Neuron (in vitro differentiated cells): Measurements from ENCODE around the gene FOXA2.
"Not testable (repeated sequence)": the region's sequence is repeated elsewhere in the genome, so short reads cannot be mapped to it uniquely, and the experiment has no call there.

Experiments
- H2AFZ ChIP-seq: one replicate; pipeline ENCODE4 v1.6.1; 2013; ENCODE audit warnings: low read depth, mild to moderate bottlenecking, inconsistent platforms, low read length, moderate library complexity
- H3K27me3 ChIP-seq: one replicate; pipeline ENCODE4 v1.6.1; 2013; ENCODE audit warnings: low read length; ENCODE audit not compliant: insufficient read depth
- H3K36me3 ChIP-seq: one replicate; pipeline ENCODE4 v1.6.1; 2013; ENCODE audit warnings: low read length; ENCODE audit not compliant: insufficient read depth
- H3K4me1 ChIP-seq: one replicate; pipeline ENCODE4 v1.6.1; 2013; ENCODE audit warnings: low read length; ENCODE audit not compliant: insufficient read depth
- H3K4me3 ChIP-seq: 2 replicates; pipeline ENCODE4 v1.5.1; 2013; ENCODE audit warnings: mild to moderate bottlenecking, low read length, moderate library complexity
- H3K9me3 ChIP-seq: one replicate; pipeline ENCODE4 v1.6.1; 2013; ENCODE audit warnings: low read length

FOXA2 gene

GRCh38 chr20:22604815-22605214 is 20.4 kb upstream of the FOXA2 start:
- Histone ChIP-seq H2AFZ (no peak overlapping the region), H3K27me3 (no peaks in the 10 kb centered on the region), H3K36me3 (no peaks in the 10 kb centered on the region), H3K4me3 (no peak overlapping the region), H3K4me1 (no peaks in the 10 kb centered on the region), H3K9me3 (no peaks in the 10 kb centered on the region)

DNA sequence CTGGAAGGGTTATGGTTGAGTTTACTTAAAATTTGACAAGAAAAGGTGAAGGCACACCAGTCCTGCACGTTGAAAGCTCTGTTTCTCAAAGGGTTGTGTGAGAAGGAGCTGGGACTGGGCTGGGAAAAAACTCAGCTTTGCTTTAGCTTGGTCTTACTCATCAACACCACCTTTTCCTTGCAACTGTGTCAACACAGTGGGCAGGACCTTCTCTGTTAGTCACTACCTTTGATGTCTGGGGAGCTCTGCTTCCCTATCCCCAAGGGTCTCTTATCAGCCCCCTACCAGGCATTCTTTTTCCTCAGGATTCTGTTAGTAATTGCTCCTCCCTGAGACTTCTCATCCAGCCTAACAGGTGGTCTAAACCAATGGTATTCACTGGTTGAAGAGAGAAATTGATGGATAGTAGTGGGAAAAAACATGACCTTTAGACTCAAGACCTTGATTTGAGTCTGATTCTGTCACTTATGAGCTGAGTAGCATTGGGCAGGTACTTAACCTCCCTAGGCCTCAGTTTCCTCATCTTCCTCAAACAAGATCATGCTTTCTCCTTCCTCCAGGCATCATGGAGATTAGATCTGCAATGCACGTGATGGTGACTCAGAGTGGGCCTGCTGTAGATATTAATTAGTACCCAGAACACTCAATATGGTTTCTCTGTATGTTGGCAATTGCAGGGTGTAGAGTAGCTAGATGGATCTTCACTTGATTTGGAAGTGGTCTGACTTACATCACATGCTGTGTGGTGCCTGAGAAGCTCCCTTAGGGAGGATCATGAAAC is 17.2 kb upstream of the FOXA2 start:
- Histone ChIP-seq H3K27me3 (no peaks in the 10 kb centered on the region), H2AFZ (no peak overlapping the region), H3K36me3 (no peaks in the 10 kb centered on the region), H3K4me3 (no peak overlapping the region), H3K9me3 (no peaks in the 10 kb centered on the region), H3K4me1 (no peaks in the 10 kb centered on the region)

DNA sequence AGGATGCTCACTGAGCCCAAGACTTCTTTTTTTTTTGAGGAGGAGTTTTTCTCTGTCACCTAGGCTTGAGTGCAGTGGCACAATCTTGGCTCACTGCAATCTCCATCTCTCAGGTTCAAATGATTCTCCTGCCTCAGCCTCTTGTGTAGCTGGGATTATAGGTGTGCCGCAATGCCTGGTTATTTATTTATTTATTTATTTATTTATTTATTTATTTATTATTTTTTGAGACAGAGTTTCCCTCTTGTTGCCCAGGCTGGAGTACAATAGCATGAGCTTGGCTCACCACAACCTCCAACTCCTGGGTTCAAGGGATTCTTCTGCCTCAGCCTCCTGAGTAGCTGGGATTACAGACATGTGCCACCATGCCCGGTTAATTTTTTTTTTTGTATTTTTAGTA is 14.9 kb upstream of the FOXA2 start:
- not testable (repeated sequence) for H3K27me3 ChIP-seq, H3K9me3 ChIP-seq, H3K4me1 ChIP-seq

DNA sequence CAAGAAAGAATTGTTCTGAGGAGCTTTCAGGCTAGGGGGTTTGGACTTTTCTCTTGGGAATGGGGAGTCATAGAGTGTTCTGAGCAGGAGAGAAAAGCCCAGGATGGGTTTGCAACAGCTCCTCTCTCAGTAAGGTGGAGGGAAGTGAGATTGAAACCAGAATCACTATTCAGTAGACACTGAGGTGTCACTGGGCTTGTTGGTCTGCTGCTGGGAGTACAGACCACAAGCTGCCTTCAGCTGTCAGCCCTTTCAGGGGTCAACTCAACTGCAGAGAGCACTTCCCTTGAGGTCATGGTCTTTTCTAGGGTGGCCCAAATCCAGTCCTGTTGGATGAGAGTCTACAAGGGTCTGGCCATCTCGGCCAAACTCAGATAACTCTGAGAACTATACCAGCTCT is 12.9 kb upstream of the FOXA2 start:
- no peaks in the 10 kb centered on the region for H3K27me3 ChIP-seq
- no peaks in the 10 kb centered on the region for H3K4me1 ChIP-seq
- H2AFZ ChIP-seq, result no peak overlapping the region
- H3K4me3 ChIP-seq, result no peak overlapping the region
- no peaks in the 10 kb centered on the region for H3K36me3 ChIP-seq
- H3K9me3 ChIP-seq, result no peaks in the 10 kb centered on the region

More for the DNA sequence above, 14.9 kb upstream of the FOXA2 start:
- not testable (repeated sequence) for H3K36me3 ChIP-seq, H3K4me3 ChIP-seq, H2AFZ ChIP-seq

GRCh38 chr20:22590662-22591061 is 6.3 kb upstream of the FOXA2 start:
- peaks cover 31% of the 10 kb centered on the region for H3K27me3 ChIP-seq

DNA sequence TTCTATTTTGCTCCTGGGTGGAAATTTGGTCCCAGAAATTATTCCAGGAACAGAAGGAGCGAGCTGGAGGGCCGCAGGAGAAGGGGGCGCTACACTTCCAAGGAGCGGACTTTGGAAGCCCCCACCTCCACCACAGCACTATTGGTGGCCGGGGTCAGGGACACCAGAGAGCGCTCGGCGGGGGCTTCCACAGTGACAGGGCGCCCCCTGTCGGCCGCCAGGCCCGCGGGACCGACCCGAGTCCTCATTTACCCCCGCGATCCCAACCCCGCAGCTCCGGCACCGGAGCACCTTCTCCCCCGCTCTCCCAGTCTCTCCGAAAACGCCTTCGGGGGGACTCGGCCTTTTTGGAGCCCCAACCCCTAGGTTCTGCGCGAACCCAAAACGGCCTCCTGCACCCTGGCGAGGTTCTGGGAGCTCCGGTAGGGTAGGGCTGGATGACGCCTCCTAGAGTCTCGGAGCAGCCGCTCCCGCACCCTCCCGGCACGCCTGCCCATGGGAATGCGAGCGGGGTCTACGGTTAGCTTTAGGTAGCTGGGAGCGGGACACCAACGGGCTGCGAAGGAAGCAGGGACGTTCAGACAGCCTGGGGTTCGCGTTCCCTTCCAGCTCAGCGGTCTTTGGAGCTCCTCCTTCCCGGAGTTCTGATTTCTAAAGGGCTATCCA is 2.4 kb upstream of the FOXA2 start:
- Histone ChIP-seq H3K4me3 (no peak overlapping the region), H3K9me3 (peaks cover 5% of the 10 kb centered on the region), H3K27me3 (peaks cover 68% of the 10 kb centered on the region)

More at GRCh38 chr20:22590662-22591061, 6.3 kb upstream of the FOXA2 start:
- Histone ChIP-seq H3K36me3 (no peaks in the 10 kb centered on the region), H2AFZ (no peak overlapping the region), H3K9me3 (peaks cover 5% of the 10 kb centered on the region), H3K4me3 (no peak overlapping the region), H3K4me1 (no peaks in the 10 kb centered on the region)

DNA sequence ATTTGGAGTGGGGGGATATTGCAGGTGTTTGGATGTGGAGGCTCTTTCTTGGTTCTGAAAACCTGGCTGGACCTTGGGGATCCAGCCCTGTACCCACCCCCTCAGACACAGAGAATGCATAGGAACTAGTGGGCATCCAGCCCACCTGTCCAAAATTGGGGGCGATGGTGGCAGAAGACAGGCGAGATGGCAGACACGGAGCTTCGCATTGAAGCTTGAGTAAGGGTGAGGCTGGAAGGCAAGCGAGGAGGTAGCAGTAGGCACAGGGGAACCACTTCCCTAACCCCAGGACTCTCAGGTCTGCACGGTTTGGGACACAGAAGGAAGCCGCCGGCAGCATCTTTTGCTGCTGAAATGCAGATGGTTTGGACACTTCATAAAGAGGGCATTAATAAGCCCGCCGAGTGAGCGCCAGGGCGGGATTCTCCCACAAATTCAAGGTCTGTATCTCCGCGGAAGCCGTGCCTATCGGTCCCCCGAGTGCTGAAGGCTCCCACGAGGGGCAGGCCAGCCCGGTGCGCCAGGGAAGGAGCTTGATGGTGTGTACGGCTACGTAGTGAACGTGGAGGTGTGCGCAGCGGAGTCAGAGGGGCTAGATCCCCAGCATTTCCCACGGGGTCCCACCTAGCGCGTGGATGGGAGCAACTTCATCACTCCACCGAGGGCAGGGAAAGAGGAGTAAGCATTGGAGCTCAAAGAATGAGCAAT is 1.6 kb upstream of the FOXA2 start:
- Histone ChIP-seq H3K9me3 (peaks cover 5% of the 10 kb centered on the region), H3K4me3 (no peak overlapping the region), H3K27me3 (peaks cover 76% of the 10 kb centered on the region), H3K4me1 (no peaks in the 10 kb centered on the region), H3K36me3 (no peaks in the 10 kb centered on the region), H2AFZ (no peak overlapping the region)

More for the DNA sequence above, 2.4 kb upstream of the FOXA2 start:
- no peak overlapping the region for H2AFZ ChIP-seq
- H3K4me1 ChIP-seq, result no peaks in the 10 kb centered on the region
- H3K36me3 ChIP-seq, result no peaks in the 10 kb centered on the region

DNA sequence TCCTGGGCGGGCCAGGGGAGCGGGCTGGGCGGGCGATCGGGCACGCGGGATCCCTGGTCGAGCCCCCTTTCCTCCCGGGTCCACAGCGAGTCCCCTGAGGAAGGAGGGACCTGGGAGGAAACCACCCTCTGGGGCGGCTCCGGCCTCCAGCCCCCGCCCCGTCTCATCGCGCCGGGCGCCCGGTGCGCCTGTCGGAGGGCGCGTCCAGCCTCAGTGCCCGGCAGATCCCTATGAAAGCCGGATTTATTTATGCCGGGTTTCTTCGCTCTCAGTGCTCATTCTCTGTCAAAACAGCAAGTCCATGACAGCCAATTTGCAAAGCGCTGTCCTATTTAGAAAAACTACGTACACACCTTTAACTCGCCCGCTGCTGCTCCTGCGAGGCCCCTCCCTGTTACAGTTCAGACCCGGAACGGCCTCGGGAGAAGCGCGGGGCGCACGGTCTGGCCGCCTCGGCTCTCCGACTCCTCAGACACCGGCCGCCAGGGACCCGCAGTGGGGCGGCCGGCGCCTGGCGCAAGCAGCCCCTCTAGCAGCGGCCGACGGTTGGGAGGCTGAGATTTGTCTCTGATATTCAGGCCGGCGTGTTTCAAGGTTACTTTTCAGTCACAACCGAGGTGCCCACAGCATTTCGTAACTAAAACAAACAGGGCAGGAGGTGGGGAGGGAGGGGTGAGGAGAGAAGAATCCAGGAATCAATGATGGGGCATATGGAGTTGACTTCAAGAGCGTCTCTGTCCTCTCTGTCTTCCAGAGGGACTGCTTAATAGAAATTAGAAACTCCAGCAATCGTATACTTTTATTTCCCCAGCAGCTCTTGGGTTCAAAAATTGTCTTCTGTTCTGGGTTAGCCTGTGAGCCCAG is 782 bp upstream of the FOXA2 start:
- Histone ChIP-seq H3K4me3 (no peak overlapping the region), H2AFZ (no peak overlapping the region), H3K9me3 (peaks cover 5% of the 10 kb centered on the region), H3K4me1 (no peaks in the 10 kb centered on the region), H3K36me3 (no peaks in the 10 kb centered on the region), H3K27me3 (peaks cover 81% of the 10 kb centered on the region)

DNA sequence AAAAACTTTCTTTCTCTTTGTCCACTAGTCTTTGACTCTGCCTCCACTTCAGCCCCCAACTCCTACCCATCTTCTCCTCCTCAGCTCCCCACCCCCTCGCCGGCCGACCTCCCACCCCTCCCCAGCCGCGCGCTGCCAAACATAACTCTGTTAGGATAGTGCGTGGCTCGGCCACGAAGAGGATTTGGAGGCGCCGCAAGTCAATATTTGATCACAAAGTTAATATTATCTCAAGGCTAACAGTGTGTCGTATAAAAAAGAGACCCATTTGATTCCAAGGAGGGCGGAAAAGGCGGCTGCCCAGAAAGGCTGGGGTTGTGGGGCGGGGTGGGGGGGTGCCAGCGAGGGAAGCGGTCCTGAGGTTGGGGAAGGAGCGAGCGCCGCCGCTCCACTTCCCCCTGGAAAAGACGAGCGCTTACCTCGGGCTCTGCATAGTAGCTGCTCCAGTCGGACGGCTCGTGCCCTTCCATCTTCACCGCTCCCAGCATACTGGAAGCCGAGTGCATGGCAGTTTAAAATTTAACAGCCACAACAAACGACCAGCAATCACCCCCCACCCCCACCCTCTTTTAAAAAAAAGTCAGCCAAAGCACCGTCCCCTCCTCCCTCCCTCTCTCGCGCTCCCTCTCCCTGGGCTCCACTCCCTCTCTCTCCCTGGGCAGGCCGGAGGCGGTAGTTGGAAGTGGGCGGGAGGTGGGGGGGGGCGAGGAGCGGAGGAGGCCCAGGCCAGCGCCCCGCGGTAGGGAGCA is 425 bp downstream of the FOXA2 start:
- no peak overlapping the region for H3K4me3 ChIP-seq
- H2AFZ ChIP-seq, result no peak overlapping the region
- peaks cover 5% of the 10 kb centered on the region for H3K9me3 ChIP-seq
- peaks cover 86% of the 10 kb centered on the region for H3K27me3 ChIP-seq
- no peaks in the 10 kb centered on the region for H3K4me1 ChIP-seq
- no peaks in the 10 kb centered on the region for H3K36me3 ChIP-seq

DNA sequence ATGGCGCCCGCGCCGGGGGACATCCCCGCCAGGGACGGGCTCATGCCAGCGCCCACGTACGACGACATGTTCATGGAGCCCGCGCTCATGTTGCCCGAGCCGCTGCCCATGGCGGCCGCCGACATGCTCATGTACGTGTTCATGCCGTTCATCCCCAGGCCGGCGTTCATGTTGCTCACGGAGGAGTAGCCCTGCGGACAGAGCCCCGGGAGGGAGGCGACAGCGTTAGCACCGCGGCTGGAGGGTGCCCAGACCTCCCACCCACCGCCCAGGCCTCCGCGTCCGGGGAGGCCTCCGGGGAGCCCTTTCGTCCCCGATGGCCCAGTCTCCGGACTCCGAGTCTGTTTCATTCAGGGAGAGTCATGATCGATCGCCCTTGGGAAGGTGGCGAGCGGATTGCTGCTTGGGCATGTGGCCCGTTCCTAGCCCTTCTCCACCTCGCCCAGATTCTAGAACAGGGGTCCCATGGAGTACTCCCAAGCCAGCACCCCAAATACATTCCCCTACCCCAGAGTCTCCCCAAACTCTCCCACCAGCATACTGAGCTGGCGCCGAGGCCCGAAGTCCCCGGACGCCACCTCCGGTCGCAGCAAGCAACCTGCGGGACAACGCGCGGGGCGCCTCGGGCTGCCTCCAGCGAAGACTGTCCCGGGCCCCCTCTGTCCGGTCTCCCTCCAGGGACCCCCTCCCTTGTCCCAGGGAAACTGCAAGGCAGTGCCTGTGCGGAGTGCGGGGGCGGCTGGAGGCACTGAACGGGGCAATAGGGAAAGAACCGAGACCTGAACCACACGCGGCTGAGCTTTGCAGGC is 1.2 kb downstream of the FOXA2 start:
- Histone ChIP-seq H2AFZ (no peak overlapping the region), H3K4me3 (no peak overlapping the region), H3K9me3 (peaks cover 5% of the 10 kb centered on the region), H3K27me3 (peaks cover 94% of the 10 kb centered on the region), H3K36me3 (no peaks in the 10 kb centered on the region), H3K4me1 (no peaks in the 10 kb centered on the region)

- Histone ChIP-seq H2AFZ (no peak overlapping the region), H3K9me3 (peaks cover 5% of the 10 kb centered on the region), H3K27me3 (peaks cover 96% of the 10 kb centered on the region), H3K4me3 (no peak overlapping the region), H3K4me1 (no peaks in the 10 kb centered on the region), H3K36me3 (no peaks in the 10 kb centered on the region)
These were observed 1.9 kb downstream of the FOXA2 start for GRCh38 chr20:22582386-22582963.
